PC-3 (cell line): ENCODE data around the gene REEP3. TPM values are rescaled to one million over a fixed set of nuclear protein-coding genes. Genes with fewer than 3 reads are reported as not detected.

ENCODE experiments used
- ATAC-seq: fragments of 200-7000 bp; cut with Tn5 transposase; 2 replicates; pipeline ENCODE4 v1.9.1; 2020; ENCODE audit warnings: mild to moderate bottlenecking, moderate library complexity
- BruUV-seq: library from RNA; stranded (reverse); fragments of 400-500 nt; replicated peaks from 2 replicates; lab custom pipeline; 2021; lab: Mats Ljungman, UMichigan
- CTCF ChIA-PET: fragments of 300-600 bp; sonication (Branson Sonifier 250); formaldehyde crosslinking; loops from one replicate; lab custom pipeline; 2022; ENCODE audit warnings: antibody characterized with exemption; lab: Charles Lee
- POLR2A ChIA-PET: fragments of 300-600 bp; sonication (Branson Sonifier 250); formaldehyde crosslinking; loops from one replicate; lab custom pipeline; 2022; ENCODE audit warnings: antibody characterized with exemption; ENCODE audit not compliant: unreplicated experiment; lab: Charles Lee
- DNase-seq: peaks from one replicate; pipeline ENCODE4 v3.0.0-alpha.2; 2015
- H2AFZ ChIP-seq: fragments of 300-600 bp; sonication (generic); 2 replicates; pipeline ENCODE4 v1.6.0; 2016; ENCODE audit warnings: antibody characterized with exemption, low read length
- H3F3A ChIP-seq: fragments of 300-600 bp; sonication (generic); one replicate; pipeline ENCODE4 v1.6.0; 2017; ENCODE audit warnings: antibody characterized with exemption, low read length, control low read depth, mild to moderate bottlenecking; ENCODE audit not compliant: unreplicated experiment
- H3K27ac ChIP-seq: fragments of 300-600 bp; sonication (generic); 2 replicates; pipeline ENCODE4 v1.5.1; 2016; ENCODE audit warnings: mild to moderate bottlenecking, low read length
- H3K27me3 ChIP-seq: fragments of 300-600 bp; sonication (generic); 2 replicates; pipeline ENCODE4 v1.6.1; 2016; ENCODE audit warnings: low read length, mixed read lengths
- H3K36me3 ChIP-seq: fragments of 300-600 bp; sonication (generic); 2 replicates; pipeline ENCODE4 v1.6.1; 2016; ENCODE audit warnings: low read depth, mixed run types, low read length, mixed read lengths
- H3K4me1 ChIP-seq: fragments of 300-600 bp; sonication (generic); 2 replicates; pipeline ENCODE4 v1.5.1; 2016; ENCODE audit warnings: low read length; ENCODE audit not compliant: insufficient read depth
- H3K4me2 ChIP-seq: fragments of 300-600 bp; sonication (generic); 2 replicates; pipeline ENCODE4 v1.6.0; 2016; ENCODE audit warnings: low read length
- H3K4me3 ChIP-seq: fragments of 300-600 bp; sonication (generic); 2 replicates; pipeline ENCODE4 v1.5.1; 2016; ENCODE audit warnings: mild to moderate bottlenecking, low read length, mixed read lengths
- H3K79me2 ChIP-seq: fragments of 300-600 bp; sonication (generic); 2 replicates; pipeline ENCODE4 v1.6.1; 2017; ENCODE audit warnings: low read length, mixed read lengths
- H3K9ac ChIP-seq: fragments of 300-600 bp; sonication (generic); 2 replicates; pipeline ENCODE4 v1.6.0; 2016; ENCODE audit warnings: mild to moderate bottlenecking, low read length
- H3K9me2 ChIP-seq: fragments of 300-600 bp; sonication (generic); replicated peaks from 2 replicates; pipeline ENCODE4 v1.6.1; 2016; ENCODE audit warnings: mixed run types, low read length, mixed read lengths
- H3K9me3 ChIP-seq: fragments of 300-600 bp; sonication (generic); 2 replicates; pipeline ENCODE4 v1.6.1; 2016; ENCODE audit warnings: low read length, mixed read lengths
- H4K20me1 ChIP-seq: fragments of 300-600 bp; sonication (generic); 2 replicates; pipeline ENCODE4 v1.6.1; 2016; ENCODE audit warnings: low read length, mixed read lengths
- EZH2 ChIP-seq: fragments of 300-600 bp; sonication (generic); IDR thresholded peaks from one replicate; pipeline ENCODE4 v1.6.1; 2017; ENCODE audit warnings: antibody characterized with exemption, mild to moderate bottlenecking, low read length; ENCODE audit not compliant: unreplicated experiment
- EZH2phosphoT487 ChIP-seq: fragments of 300-600 bp; sonication (generic); IDR thresholded peaks from 2 replicates; pipeline ENCODE4 v1.6.1; 2018; ENCODE audit warnings: mild to moderate bottlenecking, antibody characterized with exemption, low read length, borderline replicate concordance
- intact Hi-C: fragments of 100-400 bp; cut with micrococcal nuclease; formaldehyde crosslinking; loops from 2 replicates; pipeline ENCODE4 v1.9.0; 2023
- total RNA-seq: library from RNA; depleted of rRNA; stranded (reverse); fragments of >200 nt; gene quantifications from 2 replicates; pipeline ENCODE4 v1.2.3, GENCODE V29; 2014
- TF ChIP-seq, protein P1 (sequence below): fragments of 300-600 bp; sonication (generic); conservative IDR thresholded peaks from 2 replicates; pipeline ENCODE4 v1.5.1; 2017; ENCODE audit warnings: antibody characterized with exemption, low read depth, mild to moderate bottlenecking, low read length

REEP3 gene
- total RNA-seq, 1 experiment from 2014 or later = 75.2 TPM

DNA sequence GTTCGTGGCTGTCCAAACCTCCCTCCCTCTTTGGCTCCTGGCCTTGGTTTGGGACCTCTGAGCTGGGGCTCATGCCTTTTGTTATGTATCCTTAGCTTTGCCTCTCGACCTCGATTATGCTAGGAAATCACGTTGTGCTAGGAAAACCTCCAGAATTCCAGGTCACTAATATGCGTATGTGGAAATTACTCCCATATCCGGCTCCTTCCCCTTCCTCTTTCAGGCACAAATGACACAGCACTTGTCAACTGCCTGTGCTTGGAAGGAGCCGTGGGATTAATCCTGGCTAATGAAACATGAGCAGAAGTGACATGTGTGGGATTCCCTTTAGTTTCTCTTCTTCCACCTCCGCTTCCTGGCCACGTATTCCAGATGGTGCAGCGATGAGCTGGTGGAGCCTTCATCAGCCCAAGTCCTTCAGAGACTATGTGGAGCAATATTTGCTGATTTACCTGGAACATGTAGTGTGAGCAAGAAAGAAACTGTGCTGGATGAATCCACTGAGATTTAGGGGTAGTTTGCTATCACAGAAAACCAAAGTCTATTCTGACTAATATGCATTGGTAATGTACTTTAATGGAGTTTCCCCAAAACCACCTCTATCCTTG, 149.2 kb downstream of the REEP3 start:
- Histone ChIP-seq H3F3A (peaks cover 5% of the 10 kb centered on the region), H2AFZ (no peak overlapping the region), H3K4me1 (peaks cover 27% of the 10 kb centered on the region), H3K4me3 (no peak overlapping the region), H3K79me2 (no peaks in the 10 kb centered on the region), H3K4me2 (no peak overlapping the region), H3K9ac (no peak overlapping the region), H3K36me3 (no peaks in the 10 kb centered on the region), H3K9me2 (no peaks in the 10 kb centered on the region), H3K27ac (no peak overlapping the region), H3K9me3 (no peaks in the 10 kb centered on the region), H3K27me3 (no peaks in the 10 kb centered on the region), H4K20me1 (no peaks in the 10 kb centered on the region)
- CTCF ChIA-PET = interaction anchor here (1.4 kb wide), 1 partner anchor 50 kb away, joined by 9 read pairs; no protein-coding TSS in a partner anchor
- intact Hi-C loops = no loop called here
- TF ChIP-seq EZH2 (no peak), EZH2phosphoT487 (no peak)
- TF ChIP-seq, protein P1, sequence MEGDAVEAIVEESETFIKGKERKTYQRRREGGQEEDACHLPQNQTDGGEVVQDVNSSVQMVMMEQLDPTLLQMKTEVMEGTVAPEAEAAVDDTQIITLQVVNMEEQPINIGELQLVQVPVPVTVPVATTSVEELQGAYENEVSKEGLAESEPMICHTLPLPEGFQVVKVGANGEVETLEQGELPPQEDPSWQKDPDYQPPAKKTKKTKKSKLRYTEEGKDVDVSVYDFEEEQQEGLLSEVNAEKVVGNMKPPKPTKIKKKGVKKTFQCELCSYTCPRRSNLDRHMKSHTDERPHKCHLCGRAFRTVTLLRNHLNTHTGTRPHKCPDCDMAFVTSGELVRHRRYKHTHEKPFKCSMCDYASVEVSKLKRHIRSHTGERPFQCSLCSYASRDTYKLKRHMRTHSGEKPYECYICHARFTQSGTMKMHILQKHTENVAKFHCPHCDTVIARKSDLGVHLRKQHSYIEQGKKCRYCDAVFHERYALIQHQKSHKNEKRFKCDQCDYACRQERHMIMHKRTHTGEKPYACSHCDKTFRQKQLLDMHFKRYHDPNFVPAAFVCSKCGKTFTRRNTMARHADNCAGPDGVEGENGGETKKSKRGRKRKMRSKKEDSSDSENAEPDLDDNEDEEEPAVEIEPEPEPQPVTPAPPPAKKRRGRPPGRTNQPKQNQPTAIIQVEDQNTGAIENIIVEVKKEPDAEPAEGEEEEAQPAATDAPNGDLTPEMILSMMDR = no peak
- BruUV-seq = no TSS peak
- DNase-seq (no peak), ATAC-seq (no peak)
- POLR2A ChIA-PET = no interaction called here

DNA sequence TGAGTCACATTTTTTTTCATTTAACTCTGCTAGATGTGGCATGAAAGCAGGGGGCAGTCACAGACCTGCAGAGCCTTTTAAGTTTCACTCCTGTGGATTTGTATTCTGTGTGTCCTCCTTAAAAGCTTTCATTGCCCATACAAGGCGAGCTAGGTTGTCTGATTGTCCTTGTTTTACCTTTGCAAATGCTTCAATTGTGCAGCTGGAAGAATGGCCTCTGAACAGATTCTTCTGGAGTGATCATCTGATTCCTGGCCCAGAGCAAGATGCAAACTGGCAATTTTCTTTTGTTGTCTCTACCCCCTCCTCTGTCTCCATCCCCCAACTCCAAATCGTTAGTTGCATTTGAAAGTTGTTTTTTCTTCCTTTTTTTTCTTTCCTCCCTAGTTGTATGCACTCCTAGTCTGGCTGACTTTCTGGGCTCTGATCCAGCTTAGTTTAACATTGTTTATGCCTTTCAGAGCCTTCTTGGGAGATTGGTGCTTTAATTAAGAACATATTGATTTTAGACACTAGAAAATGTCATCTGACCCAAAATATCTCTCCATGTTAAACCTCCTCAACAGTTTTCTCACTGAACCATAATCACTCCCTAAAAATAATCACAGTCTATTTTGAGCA, 150.2 kb downstream of the REEP3 start:
- ChIA-PET CTCF (interaction anchor here (0.6 to 1.4 kb wide), 2 partner anchors 47 to 49 kb away, joined by 5 to 9 read pairs; no protein-coding TSS in a partner anchor), POLR2A (interaction anchor here (0.6 kb wide), 1 partner anchor 117 kb away, joined by 3 read pairs; no protein-coding TSS in a partner anchor)
- no peak overlapping the region for H3K4me2 ChIP-seq
- no TSS peak for BruUV-seq
- no peak overlapping the region for H3K4me3 ChIP-seq
- H3K9me2 ChIP-seq = no peaks in the 10 kb centered on the region
- H3K9ac ChIP-seq = no peak overlapping the region
- no peak overlapping the region for H2AFZ ChIP-seq
- H3K4me1 ChIP-seq = peaks cover 16% of the 10 kb centered on the region
- H3K79me2 ChIP-seq = no peaks in the 10 kb centered on the region
- DNase-seq = no peak
- no peaks in the 10 kb centered on the region for H3K36me3 ChIP-seq
- intact Hi-C loops = no loop called here
- TF ChIP-seq, protein P1 = 0 out of 2 replicates have a peak, but pooled peaks have one; percentile 22
- no peak for TF ChIP-seq EZH2phosphoT487
- no peaks in the 10 kb centered on the region for H4K20me1 ChIP-seq
- no peak overlapping the region for H3K27ac ChIP-seq
- ATAC-seq = no peak; the same call in 1 of the 2 replicates
- no peaks in the 10 kb centered on the region for H3K9me3 ChIP-seq
- no peaks in the 10 kb centered on the region for H3F3A ChIP-seq
- H3K27me3 ChIP-seq = no peaks in the 10 kb centered on the region

DNA sequence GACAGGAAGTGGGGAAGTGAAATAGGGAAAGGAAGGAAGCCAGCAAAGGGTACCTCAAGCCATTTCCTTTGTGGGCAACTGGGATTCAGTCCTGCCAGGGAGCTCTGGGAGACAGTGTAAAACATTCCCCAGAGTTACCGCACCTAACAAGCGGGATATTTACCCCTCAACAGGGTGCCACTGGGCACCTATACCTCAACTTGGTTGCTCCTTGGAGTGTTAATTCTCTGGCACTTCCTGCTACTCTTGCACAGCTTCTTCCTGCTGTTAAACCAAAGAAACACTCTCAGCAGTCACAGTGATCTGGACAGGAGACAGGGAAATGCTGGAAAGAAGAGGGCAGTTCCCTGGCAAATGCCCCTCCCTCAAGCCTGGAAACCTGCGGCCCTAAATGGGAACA, 151.3 kb downstream of the REEP3 start:
- peaks cover 6% of the 10 kb centered on the region for H3K4me1 ChIP-seq
- H3K79me2 ChIP-seq = no peaks in the 10 kb centered on the region
- H3K9ac ChIP-seq = no peak overlapping the region
- H3K27ac ChIP-seq = no peak overlapping the region
- DNase-seq = no peak
- no peaks in the 10 kb centered on the region for H3K9me2 ChIP-seq
- H2AFZ ChIP-seq = no peak overlapping the region
- no peaks in the 10 kb centered on the region for H4K20me1 ChIP-seq
- intact Hi-C loops = no loop called here
- CTCF ChIA-PET = no interaction called here
- no TSS peak for BruUV-seq
- H3K4me3 ChIP-seq = no peak overlapping the region
- H3K9me3 ChIP-seq = no peaks in the 10 kb centered on the region
- no peak for ATAC-seq
- POLR2A ChIA-PET = no interaction called here
- H3K27me3 ChIP-seq = no peaks in the 10 kb centered on the region
- H3K36me3 ChIP-seq = no peaks in the 10 kb centered on the region
- H3F3A ChIP-seq = no peaks in the 10 kb centered on the region
- TF ChIP-seq, protein P1 = no peak
- no peak overlapping the region for H3K4me2 ChIP-seq
